HG03565 (cell line): Measurements from ENCODE around the gene RPP30.

Experiments used
- ATAC-seq: cut with Tn5 transposase; IDR thresholded peaks from one replicate; pipeline ENCODE4 v1.9.1; 2021; ENCODE audit warnings: mild to moderate bottlenecking, moderate library complexity; ENCODE audit not compliant: unreplicated experiment

Gene RPP30

GRCh38 chr10:90871766-90872647 is at the start of gene RPP30:
RPP30 (plus strand) TSS chr10:90871974; CDS start chr10:90871987, 13 bp downstream.
- ATAC-seq: peak; percentile 90

- ATAC-seq: no peak
These were observed 49.3 kb upstream of the RPP30 start for GRCh38 chr10:90822508-90822907.

GRCh38 chr10:90832111-90832510 is 39.7 kb upstream of the RPP30 start:
- ATAC-seq: no peak

- no peak for ATAC-seq
These were observed 37.4 kb upstream of the RPP30 start for GRCh38 chr10:90834326-90834725.

GRCh38 chr10:90837486-90837885 is 34.3 kb upstream of the RPP30 start:
- no peak for ATAC-seq

GRCh38 chr10:90842725-90843124 is 29.0 kb upstream of the RPP30 start:
- no peak for ATAC-seq

- ATAC-seq: no peak
These were observed 26.0 kb upstream of the RPP30 start for GRCh38 chr10:90845726-90846125.

- ATAC-seq: no peak
These were observed 25.0 kb upstream of the RPP30 start for GRCh38 chr10:90846746-90847145.

- ATAC-seq: no peak
These were observed 24.3 kb upstream of the RPP30 start for GRCh38 chr10:90847436-90847835.

GRCh38 chr10:90849956-90850749 is 21.6 kb upstream of the RPP30 start:
- no peak for ATAC-seq

GRCh38 chr10:90855126-90855525 is 16.6 kb upstream of the RPP30 start:
- ATAC-seq: no peak

GRCh38 chr10:90856261-90856660 is 15.5 kb upstream of the RPP30 start:
- no peak for ATAC-seq

- ATAC-seq: no peak
These were observed 14.7 kb upstream of the RPP30 start for GRCh38 chr10:90856964-90857634.

- peak; percentile 58 for ATAC-seq
These were observed 13.9 kb upstream of the RPP30 start, which contains the start of gene HTR7 for GRCh38 chr10:90857635-90858460. HTR7 (minus strand) TSS chr10:90858039; CDS start chr10:90857671, 368 bp downstream.

- ATAC-seq: no peak
These were observed 13.3 kb upstream of the RPP30 start for GRCh38 chr10:90858461-90858968.

GRCh38 chr10:90859321-90859751 is 12.4 kb upstream of the RPP30 start:
- no peak for ATAC-seq

- ATAC-seq: no peak
These were observed 11.0 kb upstream of the RPP30 start for GRCh38 chr10:90860790-90861189.

- no peak for ATAC-seq
These were observed 8.8 kb upstream of the RPP30 start for GRCh38 chr10:90862908-90863514.

- no peak for ATAC-seq
These were observed 6.4 kb upstream of the RPP30 start for GRCh38 chr10:90865401-90865800.
